HepG2 (cell line): ENCODE measurements around the gene CTNNAL1. TPM values are rescaled to one million over a fixed set of nuclear protein-coding genes. Genes with fewer than 3 reads are reported as not detected.

Experiments used
- CEBPG ChIP-seq: IDR thresholded peaks from 2 replicates; pipeline ENCODE4 v1.6.1; 2016
- FOXP1 ChIP-seq, 2 experiments: fragments of 450-650 bp in 1 of 2; IDR thresholded peaks; 2 replicates each; pipeline ENCODE4 v1.6.1; 2017 to 2018; ENCODE audit warnings: antibody characterized with exemption in 1 of 2
- HHEX ChIP-seq: IDR thresholded peaks from 2 replicates; pipeline ENCODE4 v1.6.1; 2016; ENCODE audit warnings: control low read depth
- HNF1A ChIP-seq, 2 experiments: sonication (generic) in 1 of 2; formaldehyde crosslinking in 1 of 2; IDR thresholded peaks; 2 replicates each; pipeline versions ENCODE4 v1.4.0 to v1.6.1; 2016 to 2020; ENCODE audit warnings: borderline replicate concordance in 1 of 2, low read depth in 1 of 2, mild to moderate bottlenecking in 1 of 2, missing genetic modification reagents in 1 of 2
- HNF4G ChIP-seq, 2 experiments: sonication (generic) in 1 of 2; formaldehyde crosslinking in 1 of 2; IDR thresholded peaks; 2 replicates each; pipeline versions ENCODE4 v1.4.0 to v1.6.1; 2011 to 2020; ENCODE audit warnings: borderline replicate concordance in 2 of 2, low read depth in 2 of 2, mild to moderate bottlenecking in 2 of 2, low read length in 1 of 2, missing genetic modification reagents in 1 of 2, moderate library complexity in 1 of 2
- KLF12 ChIP-seq: sonication (generic); formaldehyde crosslinking; IDR thresholded peaks from 2 replicates; pipeline ENCODE4 v1.4.0; 2020; ENCODE audit warnings: missing genetic modification reagents, borderline replicate concordance
- MATR3 ChIP-seq: sonication (generic); formaldehyde crosslinking; IDR thresholded peaks from 2 replicates; pipeline ENCODE4 v1.4.0; 2020; ENCODE audit warnings: missing genetic modification reagents
- MBD4 ChIP-seq: IDR thresholded peaks from 2 replicates; pipeline ENCODE4 v1.6.1; 2012; ENCODE audit warnings: low read length, inconsistent platforms, borderline replicate concordance
- MXD4 ChIP-seq: IDR thresholded peaks from 2 replicates; pipeline ENCODE4 v1.6.1; 2016; ENCODE audit warnings: mild to moderate bottlenecking, missing biosample characterization, missing genetic modification reagents
- NONO ChIP-seq, 2 experiments: fragments of 450-650 bp in 1 of 2; sonication (generic) in 1 of 2; formaldehyde crosslinking in 1 of 2; IDR thresholded peaks in 1 of 2; conservative IDR thresholded peaks in 1 of 2; 2 replicates each; pipeline versions ENCODE4 v1.6.1 to v1.8.0; 2017 to 2022; ENCODE audit warnings: mild to moderate bottlenecking in 1 of 2, missing genetic modification reagents in 1 of 2, moderate library complexity in 1 of 2
- SAP130 ChIP-seq: IDR thresholded peaks from 2 replicates; pipeline ENCODE4 v1.6.1; 2016; ENCODE audit warnings: low read depth
- TBL1XR1 ChIP-seq: fragments of 150-350 bp; IDR thresholded peaks from 2 replicates; pipeline ENCODE4 v1.6.1; 2014; ENCODE audit warnings: borderline replicate concordance, low read length; ENCODE audit not compliant: partially characterized antibody
- TGIF2 ChIP-seq: IDR thresholded peaks from 2 replicates; pipeline ENCODE4 v1.6.1; 2016; ENCODE audit warnings: control low read depth, missing compliant biosample characterization
- YY1 ChIP-seq: IDR thresholded peaks from 2 replicates; pipeline ENCODE4 v1.6.1; 2011; ENCODE audit warnings: low read length, low read depth, moderate library complexity, mild to moderate bottlenecking; ENCODE audit not compliant: insufficient read depth, insufficient replicate concordance
- ZKSCAN8 ChIP-seq: IDR thresholded peaks from 2 replicates; pipeline ENCODE4 v1.6.1; 2016; ENCODE audit warnings: borderline replicate concordance, missing genetic modification reagents, missing compliant biosample characterization
- ZNF335 ChIP-seq: sonication (generic); formaldehyde crosslinking; IDR thresholded peaks from 2 replicates; pipeline ENCODE4 v1.4.0; 2020; ENCODE audit warnings: missing genetic modification reagents
- ZNF512B ChIP-seq: sonication (generic); formaldehyde crosslinking; IDR thresholded peaks from 2 replicates; pipeline ENCODE4 v1.5.1; 2020; ENCODE audit warnings: missing genetic modification reagents, mild to moderate bottlenecking, borderline replicate concordance
- ZNF839 ChIP-seq: sonication (generic); formaldehyde crosslinking; IDR thresholded peaks from 2 replicates; pipeline ENCODE4 v1.4.0; 2020; ENCODE audit warnings: missing genetic modification reagents, mild to moderate bottlenecking, borderline replicate concordance
- ZSCAN5A ChIP-seq: sonication (generic); formaldehyde crosslinking; IDR thresholded peaks from 2 replicates; pipeline ENCODE4 v1.8.0; 2022; ENCODE audit warnings: mild to moderate bottlenecking, missing genetic modification reagents, borderline replicate concordance
- polyA plus RNA-seq, 8 experiments: library from polyadenylated mRNA; depleted of rRNA in 3 of 8; stranded (reverse) in 7 of 8; unstranded in 1 of 8; fragments of >200 nt; fragmentation: Illumina TruSeq in 4 of 8; extraction: Trizol in 4 of 8; gene quantifications; 2 replicates each; pipeline versions ENCODE4 v1.2.1 to v1.2.3, GENCODE V29; 2011 to 2016; ENCODE audit warnings: low read depth in 4 of 8, missing spikeins in 1 of 8, mixed read lengths in 1 of 8; ENCODE audit not compliant: insufficient read depth in 1 of 8
- total RNA-seq, 5 experiments: library from RNA; depleted of rRNA; stranded (reverse); fragments of >200 nt; fragmentation: Illumina TruSeq; extraction: Trizol; gene quantifications; 2 replicates each; pipeline ENCODE4 v1.2.3, GENCODE V29; 2016; ENCODE audit warnings: low read depth in 1 of 5

The CTNNAL1 gene
- total and polyA plus RNA-seq, 2 of the 13 experiments (the other 11 are each of a cell fraction or from before 2014, with no cell fraction given), result 32.0 to 162 TPM

- TF ChIP-seq ZNF335 (CRISPR knock-in tag) (no peak), ZKSCAN8 (CRISPR knock-in tag) (peak; percentile 81; the same call in 1 of the 2 replicates), MATR3 (CRISPR knock-in tag) (no peak), NONO (IDR thresholded peaks at IDR 0.05) (no peak), NONO (CRISPR knock-in tag; conservative IDR thresholded peaks at IDR 0.05) (peak; percentile 49; the same call in 1 of the 2 replicates), CEBPG (CRISPR knock-in tag) (peak; percentile 93), YY1 (no peak), TBL1XR1 (no peak), MBD4 (peak; percentile 89; the same call in 1 of the 2 replicates), FOXP1 (IDR thresholded peaks at IDR 0.05) (no peak), FOXP1 (CRISPR knock-in tag; IDR thresholded peaks at IDR 0.05) (peak; percentile 90), SAP130 (CRISPR knock-in tag) (peak; percentile 90), KLF12 (CRISPR knock-in tag) (0 out of 2 replicates have a peak, but pooled peaks have one; percentile 51), HHEX (peak; percentile 66; the same call in 1 of the 2 replicates), ZNF512B (CRISPR knock-in tag) (no peak), ZNF839 (CRISPR knock-in tag) (no peak), TGIF2 (peak; percentile 68), HNF1A (IDR thresholded peaks at IDR 0.05; ENCODE audit: low read depth) (peak; percentile 81), HNF1A (CRISPR knock-in tag; IDR thresholded peaks at IDR 0.05; ENCODE audit: borderline replicate concordance) (peak; percentile 92), HNF4G (IDR thresholded peaks at IDR 0.05; ENCODE audit: borderline replicate concordance, low read depth, low read length) (peak; percentile 78; the same call in 1 of the 2 replicates), HNF4G (CRISPR knock-in tag; IDR thresholded peaks at IDR 0.05; ENCODE audit: borderline replicate concordance, low read depth) (peak; percentile 68; the same call in 1 of the 2 replicates), ZSCAN5A (CRISPR knock-in tag) (no peak), MXD4 (CRISPR knock-in tag) (peak; percentile 36; the same call in 1 of the 2 replicates)
Observed at GRCh38 chr9:108894225-108894997, 118.9 kb downstream of the CTNNAL1 start (continued).
